ENCODE measurements around the gene CNIH3.
A peak's percentile ranks its signal among the peaks of the same experiment; 100 is the strongest.

The CNIH3 gene

GRCh38 chr1:224753491-224753890 lies 137.4 kb downstream of the CNIH3 start:
- H3K4me3 ChIP-seq (ENCODE audit: low read depth, low read length), result no peak overlapping the region
- no peak for TF ChIP-seq CTCF (IDR thresholded peaks at IDR 0.05; ENCODE audit: low read depth, low read length)
- no peak for TF ChIP-seq MAX (IDR thresholded peaks at IDR 0.05; ENCODE audit: low read depth, low read length)
- TF ChIP-seq MYC (IDR thresholded peaks at IDR 0.05; ENCODE audit: low read depth, low read length), result no peak
- TF ChIP-seq POLR2A (IDR thresholded peaks at IDR 0.05; ENCODE audit: extremely low read depth, insufficient read length), result no peak
- peak; percentile 53 for DNase-seq (ENCODE audit: low read depth)

GRCh38 chr1:224755586-224755985 lies 139.5 kb downstream of the CNIH3 start:
- no peak for DNase-seq (ENCODE audit: low read depth)
- no peak overlapping the region for H3K4me3 ChIP-seq (ENCODE audit: low read depth, low read length)
- TF ChIP-seq MYC (IDR thresholded peaks at IDR 0.05; ENCODE audit: low read depth, low read length), result no peak
- TF ChIP-seq MAX (IDR thresholded peaks at IDR 0.05; ENCODE audit: low read depth, low read length), result no peak
- no peak for TF ChIP-seq CTCF (IDR thresholded peaks at IDR 0.05; ENCODE audit: low read depth, low read length)
- TF ChIP-seq POLR2A (IDR thresholded peaks at IDR 0.05; ENCODE audit: extremely low read depth, insufficient read length), result no peak

- no peak for TF ChIP-seq POLR2A (IDR thresholded peaks at IDR 0.05; ENCODE audit: extremely low read depth, insufficient read length)
- TF ChIP-seq CTCF (IDR thresholded peaks at IDR 0.05; ENCODE audit: low read depth, low read length), result no peak
- no peak for TF ChIP-seq MAX (IDR thresholded peaks at IDR 0.05; ENCODE audit: low read depth, low read length)
- no peak for TF ChIP-seq MYC (IDR thresholded peaks at IDR 0.05; ENCODE audit: low read depth, low read length)
- no peak for DNase-seq (ENCODE audit: low read depth)
- H3K4me3 ChIP-seq (ENCODE audit: low read depth, low read length), result no peak overlapping the region
Observed at GRCh38 chr1:224757508-224757907, 141.4 kb downstream of the CNIH3 start.

GRCh38 chr1:224759135-224759534 lies 143.0 kb downstream of the CNIH3 start:
- TF ChIP-seq MYC (IDR thresholded peaks at IDR 0.05; ENCODE audit: low read depth, low read length), result no peak
- TF ChIP-seq POLR2A (IDR thresholded peaks at IDR 0.05; ENCODE audit: extremely low read depth, insufficient read length), result no peak
- TF ChIP-seq MAX (IDR thresholded peaks at IDR 0.05; ENCODE audit: low read depth, low read length), result no peak
- TF ChIP-seq CTCF (IDR thresholded peaks at IDR 0.05; ENCODE audit: low read depth, low read length), result no peak
- no peak for DNase-seq (ENCODE audit: low read depth)
- H3K4me3 ChIP-seq (ENCODE audit: low read depth, low read length), result no peak overlapping the region

GRCh38 chr1:224759681-224760091 lies 143.6 kb downstream of the CNIH3 start:
- no peak for TF ChIP-seq MAX (IDR thresholded peaks at IDR 0.05; ENCODE audit: low read depth, low read length)
- TF ChIP-seq CTCF (IDR thresholded peaks at IDR 0.05; ENCODE audit: low read depth, low read length), result no peak
- TF ChIP-seq MYC (IDR thresholded peaks at IDR 0.05; ENCODE audit: low read depth, low read length), result no peak
- no peak for TF ChIP-seq POLR2A (IDR thresholded peaks at IDR 0.05; ENCODE audit: extremely low read depth, insufficient read length)
- DNase-seq (ENCODE audit: low read depth), result no peak
- H3K4me3 ChIP-seq (ENCODE audit: low read depth, low read length), result no peak overlapping the region

GRCh38 chr1:224760163-224760562 lies 144.0 kb downstream of the CNIH3 start:
- TF ChIP-seq POLR2A (IDR thresholded peaks at IDR 0.05; ENCODE audit: extremely low read depth, insufficient read length) (no peak), MAX (IDR thresholded peaks at IDR 0.05; ENCODE audit: low read depth, low read length) (no peak), MYC (IDR thresholded peaks at IDR 0.05; ENCODE audit: low read depth, low read length) (no peak), CTCF (IDR thresholded peaks at IDR 0.05; ENCODE audit: low read depth, low read length) (no peak)
- H3K4me3 ChIP-seq (ENCODE audit: low read depth, low read length), result no peak overlapping the region
- no peak for DNase-seq (ENCODE audit: low read depth)
